Measurements from ENCODE around the gene IRF3.

- TF ChIP-seq NFIC (IDR thresholded peaks at IDR 0.05) (no peak), CREB1 (IDR thresholded peaks at IDR 0.05; ENCODE audit: low read depth) (no peak), REST (IDR thresholded peaks at IDR 0.05; ENCODE audit: low read depth) (no peak), USF1 (IDR thresholded peaks at IDR 0.05) (no peak), EP300 (IDR thresholded peaks at IDR 0.05; ENCODE audit: borderline replicate concordance) (no peak), TAF1 (IDR thresholded peaks at IDR 0.05; ENCODE audit: low read depth) (no peak)
These were observed 3.6 kb downstream of the IRF3 start for GRCh38 chr19:49662011-49662410.
